ENCODE data around the gene METTL1.
"Not testable (repeated sequence)": the region's sequence is repeated elsewhere in the genome, so short reads cannot be mapped to it uniquely, and the experiment has no call there.

Gene METTL1

DNA sequence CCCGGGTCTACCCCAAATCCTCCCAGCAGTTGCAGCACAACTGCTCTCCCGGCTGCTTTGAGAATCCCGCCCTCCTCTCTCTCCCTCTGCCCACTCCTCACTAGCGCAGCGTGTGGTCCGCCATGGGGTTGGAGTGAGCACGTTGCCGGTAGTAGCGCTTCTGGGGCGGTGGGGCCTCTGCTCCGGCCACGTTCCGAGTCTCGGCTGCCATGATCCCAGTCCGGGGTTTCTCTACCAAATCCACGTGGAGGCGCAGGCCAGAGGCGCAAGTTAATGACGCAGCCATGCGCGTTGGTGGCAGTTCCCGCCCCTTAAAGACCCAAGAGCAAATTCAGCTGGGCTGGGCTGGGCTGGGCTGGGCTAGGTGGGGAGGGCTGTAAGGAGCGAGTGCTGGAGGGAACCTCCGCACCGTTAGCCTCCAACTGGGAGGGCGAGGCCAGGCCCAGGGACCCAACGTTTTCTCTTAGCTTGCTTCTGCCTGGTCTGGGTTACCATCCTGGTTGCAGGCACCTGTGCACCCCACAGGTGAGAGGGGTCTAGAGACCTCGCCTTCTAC is at the start of gene METTL1:
TSS of gene METTL1 (minus strand) at position 233 of the 556 bp plus-strand sequence. CDS start at position 211, 22 bp downstream.
- peak; percentile 92 for DNase-seq

DNA sequence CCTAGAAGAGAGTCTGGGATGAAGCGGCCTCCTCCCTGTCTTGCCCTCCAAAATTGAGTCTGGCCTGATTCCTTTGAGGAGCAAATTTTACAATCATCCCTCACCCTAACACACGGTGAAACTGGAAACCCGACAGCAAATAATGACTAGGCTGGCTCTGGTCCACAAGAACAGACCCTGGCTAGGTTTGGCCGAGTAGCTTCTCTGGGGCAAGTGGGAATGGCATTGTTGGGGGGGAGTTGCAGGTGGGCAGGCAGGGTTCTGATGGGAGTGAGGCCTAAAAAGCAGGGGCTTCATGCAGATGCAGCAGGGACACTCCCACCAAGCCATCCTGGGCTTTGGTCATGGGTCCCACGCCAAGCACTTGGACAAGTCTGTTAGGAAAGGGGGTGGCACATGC is 49.1 kb upstream of the METTL1 start:
- DNase-seq = not testable (repeated sequence)

GRCh38 chr12:57820119-57820518 is 48.2 kb upstream of the METTL1 start:
- DNase-seq = not testable (repeated sequence)

DNA sequence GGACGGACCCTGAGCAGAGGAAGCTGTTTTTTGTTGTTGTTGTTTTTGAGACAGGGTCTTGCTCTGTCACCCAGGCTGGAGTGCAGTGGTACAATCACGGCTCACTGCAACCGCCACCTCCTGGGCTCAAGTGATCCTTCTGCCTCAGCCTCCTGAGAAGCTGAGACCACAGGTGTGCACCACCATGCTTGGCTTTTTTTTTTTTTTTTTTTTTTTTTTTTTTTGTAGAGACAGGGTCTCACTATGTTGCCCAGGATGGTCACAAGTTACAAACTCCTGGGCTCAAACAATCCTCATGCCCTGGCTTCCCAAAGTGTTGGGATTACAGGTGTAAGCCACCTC is 46.1 kb upstream of the METTL1 start:
- DNase-seq = not testable (repeated sequence)

DNA sequence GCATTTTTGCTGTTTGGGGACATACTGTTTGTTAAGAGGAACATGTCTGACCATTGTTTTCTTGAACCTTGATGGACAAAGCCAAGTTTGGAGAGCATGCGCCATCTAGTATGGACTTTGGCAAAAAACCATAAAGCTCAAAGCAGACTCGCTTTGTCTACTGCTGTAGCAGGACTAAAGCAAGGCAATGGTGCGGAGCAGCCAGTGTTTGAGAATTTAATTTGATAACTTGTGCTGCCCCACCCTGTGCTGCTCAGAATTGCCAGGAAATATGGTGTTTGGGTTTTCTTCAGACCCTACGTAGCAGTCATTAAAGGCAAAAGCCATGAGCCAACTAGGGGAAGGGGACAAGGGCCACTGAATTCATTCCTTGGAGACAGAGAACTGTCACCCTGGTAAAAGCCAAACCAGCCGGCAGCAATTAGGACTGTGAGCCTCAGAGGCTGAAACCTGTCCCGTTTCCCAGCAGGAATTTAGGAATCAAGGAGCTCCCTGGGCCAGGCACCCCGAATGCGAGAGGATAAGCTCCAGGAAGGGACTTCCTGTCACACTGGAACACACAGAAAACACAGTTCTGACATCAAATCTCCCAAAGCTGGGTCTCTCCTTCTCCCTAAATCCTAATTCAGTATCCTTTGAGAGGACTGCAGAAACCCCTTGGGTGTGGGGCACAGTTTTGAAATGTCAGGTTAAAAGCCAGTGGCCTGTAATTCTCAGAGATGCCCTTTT is 45.5 kb upstream of the METTL1 start:
- peak; percentile 56 for DNase-seq

DNA sequence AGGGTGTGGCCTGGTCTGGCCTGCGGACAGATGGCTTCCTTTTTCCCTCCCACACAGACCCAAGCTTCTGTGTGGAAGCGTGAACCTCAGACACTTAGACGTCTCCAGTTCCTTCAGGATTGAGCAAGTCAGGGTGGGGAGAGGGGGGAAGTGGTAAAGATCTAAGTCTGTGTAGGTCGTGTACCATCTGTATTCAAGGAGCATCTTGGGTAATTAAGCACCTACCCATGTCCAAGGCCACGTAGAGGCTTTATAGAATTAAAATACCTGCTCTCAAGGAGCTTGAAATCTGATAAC is 44.9 kb upstream of the METTL1 start:
- peak; percentile 19 for DNase-seq

DNA sequence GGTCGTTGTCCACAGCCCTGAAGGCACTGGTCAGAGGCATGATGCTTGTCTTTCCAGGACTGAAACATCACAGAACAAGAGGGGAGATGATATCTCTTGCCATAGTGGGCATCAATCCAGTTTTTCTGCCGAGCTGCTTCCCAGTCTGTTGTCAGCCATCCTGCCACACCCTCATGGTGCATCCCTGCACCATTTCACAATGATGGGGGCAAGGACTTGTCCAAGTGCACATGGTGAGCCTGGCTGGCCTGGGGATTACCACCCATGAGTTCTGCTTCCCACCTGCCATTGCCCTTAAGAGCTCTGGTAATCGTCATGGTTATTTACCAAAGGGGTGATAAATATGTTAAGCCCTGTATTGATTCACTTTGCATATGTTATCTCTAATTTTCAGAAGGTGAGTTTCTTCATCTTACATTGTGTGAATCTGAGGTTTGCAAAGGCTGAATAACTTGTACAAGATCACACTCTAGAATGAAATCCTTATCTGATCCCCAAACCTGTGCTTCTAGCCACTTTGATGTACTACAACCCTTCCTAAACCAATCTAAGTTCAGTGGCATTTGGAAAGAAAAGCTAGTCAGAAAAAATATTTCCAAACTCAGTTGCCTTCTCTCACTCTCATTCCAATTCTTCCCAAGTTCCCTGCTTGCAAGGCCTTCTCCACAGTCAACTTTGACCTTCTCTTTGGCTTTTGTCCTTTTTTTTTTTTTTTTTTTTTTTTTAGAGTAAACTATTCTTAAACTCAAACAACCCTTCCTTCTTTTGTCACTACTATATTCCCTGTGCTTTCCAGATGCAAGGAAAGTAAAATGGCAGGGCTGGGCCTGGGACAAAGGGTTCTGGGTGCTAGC is 44.3 kb upstream of the METTL1 start:
- DNase-seq = peak; percentile 64

DNA sequence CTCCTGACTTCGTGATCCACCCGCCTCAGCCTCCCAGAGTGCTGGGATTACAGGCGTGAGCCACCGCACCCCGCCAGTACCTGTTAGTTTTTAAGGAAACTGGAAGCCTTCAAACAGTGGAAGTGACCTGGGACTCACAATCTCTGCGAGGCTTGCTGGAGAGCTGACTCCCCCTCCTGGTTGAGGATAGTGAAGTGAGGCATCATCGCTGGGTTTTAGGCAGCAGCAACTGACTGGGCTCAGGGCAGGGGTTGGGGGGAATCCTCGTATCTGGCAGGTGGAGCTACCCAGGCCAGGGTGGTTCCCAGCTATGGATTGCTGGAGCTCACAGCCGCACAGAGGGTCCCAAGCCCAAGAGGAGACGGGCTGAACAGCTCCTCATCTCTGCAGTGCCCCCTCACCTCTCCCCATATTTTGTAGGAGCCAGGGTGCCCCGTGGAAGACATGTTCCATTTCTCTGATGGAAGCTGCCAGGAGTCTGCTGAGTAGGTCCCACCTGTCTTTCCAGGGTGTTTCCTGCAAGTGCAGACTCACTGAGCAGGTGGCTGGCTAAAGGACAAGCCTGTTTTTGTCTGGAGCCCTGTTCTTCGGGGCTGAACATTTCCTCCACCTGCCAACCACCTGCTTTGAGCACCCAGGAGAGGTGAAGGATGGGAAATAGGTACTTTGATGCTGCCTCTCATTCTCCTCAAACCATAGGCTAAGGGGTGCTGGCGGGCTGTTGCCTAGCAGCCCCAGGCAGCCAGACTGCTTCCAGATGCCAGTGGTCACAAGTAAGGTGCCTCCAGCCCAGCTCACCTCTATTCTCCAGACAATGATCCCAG is 43.5 kb upstream of the METTL1 start:
- peak; percentile 90 for DNase-seq

DNA sequence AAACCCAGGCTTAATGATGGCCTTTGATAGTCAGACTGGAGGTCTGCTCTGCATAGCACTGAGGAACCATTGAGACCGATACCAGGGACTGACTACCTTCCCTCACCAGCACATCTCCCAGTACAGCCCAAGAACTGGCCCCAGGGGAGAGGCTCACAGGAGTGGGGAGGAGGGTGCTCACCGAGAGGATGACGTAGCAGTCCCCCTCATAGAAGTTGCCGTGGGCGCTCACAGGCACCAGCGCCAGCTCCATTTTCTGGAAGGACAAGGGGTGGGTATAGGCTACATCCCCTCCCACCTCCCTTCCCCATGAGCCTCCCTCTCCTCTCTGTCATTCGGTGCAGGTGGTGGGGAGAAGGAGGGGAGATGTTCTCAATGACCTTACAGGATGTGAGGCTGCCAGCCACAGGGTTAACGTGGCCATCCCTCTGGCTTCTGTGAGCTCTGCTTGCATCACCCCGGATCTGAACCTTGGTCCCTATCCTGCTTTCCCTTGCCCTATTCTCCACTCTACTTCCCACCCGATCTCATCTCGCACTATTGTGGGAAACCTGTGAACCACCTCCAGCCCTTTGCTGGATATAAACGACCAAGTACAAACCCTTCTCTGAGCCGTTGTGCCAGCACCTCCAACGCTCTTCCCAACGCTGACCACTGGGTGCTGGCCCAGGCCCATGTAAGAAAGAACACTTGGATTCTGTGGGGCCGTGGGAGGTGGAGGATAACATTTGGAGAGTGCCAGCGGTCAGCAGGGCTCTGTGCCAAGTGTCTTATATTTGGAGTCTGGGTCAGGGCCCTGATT is 42.3 kb upstream of the METTL1 start:
- no peak for DNase-seq

DNA sequence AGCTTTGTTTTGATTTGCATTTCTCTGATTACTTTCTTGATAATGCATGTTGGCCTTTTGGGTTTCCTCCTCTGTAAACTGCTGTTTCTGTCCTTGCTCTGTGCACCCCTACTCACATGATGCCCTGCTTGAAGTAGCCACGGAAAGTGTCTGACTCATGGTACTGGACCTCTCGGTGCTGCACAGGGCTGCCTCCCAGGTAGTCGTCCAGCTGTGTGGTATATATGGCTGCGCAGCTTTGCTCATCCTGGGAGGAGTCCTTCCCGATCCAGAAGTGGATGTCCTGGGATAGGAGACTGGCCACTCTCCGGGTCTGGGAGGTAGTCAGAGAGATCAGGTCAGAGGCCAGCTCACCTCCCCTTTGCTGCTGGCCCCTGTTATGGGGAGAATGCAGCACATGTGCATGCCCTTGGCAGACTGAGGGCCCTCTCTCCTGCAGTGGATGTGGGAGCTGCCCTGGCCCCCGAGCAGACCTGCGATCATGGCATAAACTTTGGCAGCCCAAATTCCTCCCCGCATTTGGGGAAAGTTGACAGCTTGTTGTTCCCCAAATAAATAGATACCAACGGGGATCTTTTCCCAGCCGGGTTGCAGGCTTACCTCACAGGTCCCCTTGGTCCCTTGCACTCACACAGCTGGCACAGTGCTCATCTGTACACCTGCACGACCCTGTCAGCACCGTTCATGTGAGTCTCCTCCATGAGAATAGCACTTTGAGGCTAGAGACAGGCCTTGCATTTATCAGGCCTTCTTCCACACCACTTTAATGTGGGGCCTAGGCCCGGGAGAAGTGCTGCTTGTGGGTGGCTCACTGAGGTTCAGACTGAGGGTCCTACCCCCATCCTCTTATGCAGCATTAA is 41.4 kb upstream of the METTL1 start:
- no peak for DNase-seq

- DNase-seq = no peak
These were observed 39.3 kb upstream of the METTL1 start for GRCh38 chr12:57811028-57811755.

GRCh38 chr12:57810450-57810849 is 38.5 kb upstream of the METTL1 start:
- no peak for DNase-seq

GRCh38 chr12:57809425-57809824 is 37.5 kb upstream of the METTL1 start:
- DNase-seq = no peak

- no peak for DNase-seq
These were observed 36.4 kb upstream of the METTL1 start for GRCh38 chr12:57808351-57808750.

GRCh38 chr12:57807285-57807684 is 35.4 kb upstream of the METTL1 start:
- DNase-seq = no peak

DNA sequence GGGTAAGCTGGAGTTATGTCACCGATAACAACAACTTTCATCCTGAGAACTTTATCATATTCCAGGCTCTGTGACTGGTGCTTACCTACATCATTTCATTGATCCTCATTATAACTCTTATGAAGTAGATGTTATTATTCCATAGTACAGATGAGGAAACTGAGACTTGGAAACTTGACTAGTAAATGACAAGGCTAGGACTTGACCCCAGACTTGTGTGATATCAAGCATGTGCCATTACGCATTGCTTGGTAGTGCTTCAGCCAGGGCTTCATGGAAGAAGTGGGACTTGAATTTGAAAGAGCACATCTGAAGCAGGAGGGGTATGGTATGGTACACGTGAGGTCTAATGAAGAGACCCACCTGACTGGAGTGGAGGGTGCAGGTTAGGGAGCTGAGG is 34.8 kb upstream of the METTL1 start:
- DNase-seq = no peak

DNA sequence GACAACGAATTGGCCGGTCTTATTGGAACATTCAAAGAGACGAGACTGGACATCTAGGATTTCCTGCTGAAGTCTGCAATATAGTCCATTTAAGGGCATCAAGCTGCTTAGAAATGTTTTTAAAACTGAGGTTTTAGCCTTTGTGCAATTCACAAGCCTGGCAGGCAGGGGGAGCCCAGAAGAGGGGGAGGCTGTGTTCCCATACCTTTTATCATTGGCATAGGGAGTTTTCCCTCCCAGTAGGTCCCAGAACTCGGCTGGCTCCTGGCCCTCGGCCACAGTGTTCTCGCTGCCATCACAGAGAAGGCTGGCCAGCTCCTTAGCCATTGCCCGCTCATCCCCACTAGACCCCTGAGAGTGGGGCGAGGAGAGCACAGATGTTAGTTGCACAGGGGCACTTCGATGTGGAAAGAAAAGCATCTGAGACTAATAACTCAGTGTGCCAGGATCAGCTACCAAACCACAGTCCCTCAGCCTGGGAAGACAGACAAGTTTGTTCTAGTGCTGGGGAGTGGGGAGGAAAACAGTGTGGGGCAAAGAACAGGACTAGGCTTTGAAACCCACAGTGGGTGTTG is 31.5 kb upstream of the METTL1 start:
- peak; percentile 27 for DNase-seq

DNA sequence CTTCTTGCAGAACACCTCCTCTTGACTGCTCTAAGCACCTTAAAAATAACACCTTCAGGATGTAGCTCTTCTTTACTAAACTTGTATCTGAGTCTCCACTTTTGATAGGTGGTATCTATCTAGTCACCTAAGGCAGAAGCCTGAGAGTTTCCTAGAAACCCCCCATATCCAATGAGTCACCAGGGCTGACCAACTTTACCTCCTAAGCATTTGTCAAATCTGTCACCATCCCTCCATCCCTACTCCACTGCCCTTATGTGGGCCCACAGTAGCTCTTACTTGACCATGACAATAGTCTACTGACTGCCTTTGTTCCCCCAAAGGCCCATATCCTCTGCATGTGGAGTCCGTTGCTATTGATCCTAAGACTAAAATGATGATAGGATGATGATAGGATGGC is 30.7 kb upstream of the METTL1 start:
- no peak for DNase-seq

GRCh38 chr12:57800965-57801364 is 29.1 kb upstream of the METTL1 start:
- DNase-seq = no peak

DNA sequence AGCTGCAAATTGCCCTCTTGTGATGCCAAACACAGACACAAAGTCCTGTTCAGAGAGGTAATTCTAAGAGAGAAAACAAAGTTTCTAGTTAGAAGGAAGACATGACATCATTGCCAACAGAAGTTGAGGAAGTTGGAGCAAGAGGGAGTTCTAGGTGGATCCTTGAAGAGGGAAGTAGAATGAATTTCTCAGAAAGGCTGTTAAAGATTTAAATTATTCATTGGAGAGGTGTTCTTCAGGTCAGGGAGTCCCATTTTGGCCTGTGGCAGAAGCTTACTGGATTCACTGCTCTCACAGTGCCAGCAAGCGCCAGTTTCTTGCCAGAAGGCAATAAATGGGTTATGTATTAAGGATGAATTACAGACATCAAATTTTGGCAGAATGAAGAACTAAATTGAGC is 26.0 kb upstream of the METTL1 start:
- no peak for DNase-seq

All from NCI-H2029 (cell line).